Fibroblast of peridontal ligament (primary cell): ENCODE data around the gene METTL16.

Experiments used
- DNase-seq: peaks from one replicate; pipeline ENCODE4 v3.0.0-alpha.2; 2010; ENCODE audit errors: extremely low read depth

METTL16 gene

GRCh38 chr17:2395258-2396181 is 116.2 kb downstream of the METTL16 start:
- peak; percentile 42 for DNase-seq

GRCh38 chr17:2394775-2395201 is 116.9 kb downstream of the METTL16 start:
- DNase-seq: no peak

GRCh38 chr17:2393954-2394749 is 117.5 kb downstream of the METTL16 start:
- no peak for DNase-seq

- peak; percentile 67 for DNase-seq
Observed at GRCh38 chr17:2393174-2393953, 118.3 kb downstream of the METTL16 start.

- peak; percentile 87 for DNase-seq
Observed at GRCh38 chr17:2392252-2393173, 119.2 kb downstream of the METTL16 start.

- DNase-seq: no peak
Observed at GRCh38 chr17:2391597-2392251, 120.0 kb downstream of the METTL16 start.

DNA sequence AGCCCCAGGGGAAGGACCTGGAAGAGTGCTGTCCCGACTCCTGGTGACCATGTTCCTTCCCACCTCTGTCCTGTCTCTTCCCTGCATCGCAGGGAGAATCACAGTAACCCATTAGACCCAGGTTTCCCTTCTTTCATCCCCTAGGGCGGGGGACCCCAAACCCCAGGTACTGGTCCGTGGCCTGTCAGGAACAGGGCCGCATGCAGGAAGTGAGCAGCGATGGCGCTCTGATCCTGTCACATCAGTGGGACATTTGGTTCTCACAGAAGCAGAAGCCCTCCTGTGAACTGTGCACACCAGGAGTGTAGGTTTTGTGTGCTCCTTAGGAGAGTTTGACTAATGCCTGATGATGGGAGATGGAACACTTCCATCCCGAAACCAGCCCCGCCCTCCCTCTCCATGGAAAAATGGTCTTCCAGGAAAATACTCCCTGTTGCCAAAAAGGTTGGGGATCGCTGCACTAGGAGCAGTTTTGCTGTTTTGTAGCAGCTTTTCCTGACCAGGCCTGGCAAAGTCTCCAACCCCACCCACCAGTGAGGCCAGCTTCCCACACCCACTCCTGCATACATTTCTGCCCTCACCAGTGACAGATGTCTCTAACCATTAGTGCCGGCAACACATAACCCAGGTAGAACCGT is 121.4 kb downstream of the METTL16 start:
- peak; percentile 38 for DNase-seq

DNA sequence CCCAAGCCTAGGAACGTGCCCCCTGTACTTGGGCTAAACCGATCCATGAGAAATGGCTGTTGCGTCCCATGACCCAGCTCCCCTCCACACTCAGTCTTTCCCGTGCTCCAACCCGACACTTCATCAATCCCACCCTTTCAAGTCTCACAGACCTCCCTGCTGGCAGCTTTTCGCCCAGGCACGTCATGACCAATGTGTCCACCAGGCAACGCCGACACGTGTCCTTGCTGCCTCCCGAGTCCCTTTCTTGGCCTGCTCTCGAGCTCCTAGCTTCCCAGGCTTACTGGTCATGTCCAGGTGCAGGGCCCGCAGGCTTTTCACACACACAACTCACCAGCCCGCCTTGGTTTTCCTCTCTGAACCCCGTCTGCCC is 123.0 kb downstream of the METTL16 start:
- no peak for DNase-seq

DNA sequence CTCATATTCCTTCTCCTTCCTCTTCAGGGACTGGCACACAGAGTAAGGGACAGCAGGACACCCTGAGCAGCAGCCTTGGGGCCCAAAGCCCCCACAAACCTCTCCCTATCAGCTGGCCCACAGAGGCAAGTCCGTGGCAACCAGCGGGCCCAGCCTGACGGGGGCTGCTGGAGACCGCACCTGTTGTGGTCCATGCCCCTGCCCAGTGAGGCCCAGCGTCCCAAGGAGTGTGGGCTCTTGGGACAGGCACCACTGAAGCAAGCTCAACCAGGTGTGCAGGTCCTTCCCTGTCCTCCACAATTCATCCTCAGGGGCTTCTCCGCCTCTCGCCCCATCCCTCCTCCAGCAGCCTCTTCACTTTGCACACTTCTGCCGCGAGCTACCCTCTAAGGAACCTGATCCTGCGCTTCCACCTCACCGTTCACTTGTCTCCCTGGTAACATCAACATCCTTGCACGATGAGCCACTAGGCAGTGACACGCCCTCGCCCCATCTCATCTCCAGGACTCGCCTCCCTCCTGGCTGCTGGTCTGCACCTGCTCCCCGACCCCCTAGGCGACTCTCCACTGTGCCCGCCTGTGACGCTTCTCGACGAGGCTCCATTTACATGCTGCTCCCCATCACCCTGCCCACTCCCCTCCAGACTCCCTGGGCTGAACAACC is 123.5 kb downstream of the METTL16 start:
- no peak for DNase-seq

DNA sequence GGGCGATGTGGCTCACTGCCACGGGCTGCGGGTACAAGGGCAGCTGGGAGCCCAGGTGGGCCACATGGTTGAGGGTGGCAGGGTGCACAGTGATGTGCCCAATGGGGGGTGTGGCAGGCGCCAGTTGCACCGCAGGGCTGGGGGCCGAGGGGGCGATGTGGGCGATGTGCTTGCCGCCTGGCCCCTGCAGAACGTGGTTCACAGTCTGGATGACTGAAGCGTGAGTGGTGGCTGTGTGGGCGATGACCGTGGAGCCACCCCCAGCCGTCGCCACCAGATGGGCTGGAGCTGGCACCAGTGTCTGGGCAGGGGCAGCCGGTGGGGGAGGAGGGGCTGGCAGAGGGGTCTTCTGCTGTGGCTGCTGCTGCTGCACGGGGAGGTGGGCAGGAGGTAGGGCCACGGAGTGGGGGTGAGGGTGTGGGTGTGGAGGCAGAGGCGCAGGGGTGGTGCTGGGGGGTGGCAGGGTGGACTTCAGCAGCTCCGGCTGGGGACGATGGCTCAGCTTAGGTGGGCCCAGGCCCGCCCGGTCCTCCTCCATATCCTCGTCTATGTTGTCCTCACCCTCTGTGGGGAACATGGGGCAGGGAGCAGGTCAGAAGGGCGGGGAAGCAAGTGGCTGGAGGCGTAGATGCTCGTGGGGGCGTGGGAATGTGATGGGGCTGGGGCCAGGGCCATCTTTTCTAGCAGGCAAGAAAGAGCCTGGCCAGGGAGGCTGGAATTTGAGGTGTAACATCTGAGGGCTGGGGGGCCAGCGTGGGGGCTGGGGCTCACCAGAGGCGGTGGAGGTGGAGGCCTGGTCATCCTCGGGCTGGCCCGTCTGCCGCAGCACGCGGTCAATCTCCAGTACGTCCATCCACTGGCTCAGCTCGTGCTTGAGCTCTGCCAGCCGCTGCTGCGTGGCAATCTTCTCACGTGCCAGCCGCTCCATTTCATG is 124.3 kb downstream of the METTL16 start:
- DNase-seq: no peak

- no peak for DNase-seq
Observed at GRCh38 chr17:2386400-2387085, 125.1 kb downstream of the METTL16 start.

DNA sequence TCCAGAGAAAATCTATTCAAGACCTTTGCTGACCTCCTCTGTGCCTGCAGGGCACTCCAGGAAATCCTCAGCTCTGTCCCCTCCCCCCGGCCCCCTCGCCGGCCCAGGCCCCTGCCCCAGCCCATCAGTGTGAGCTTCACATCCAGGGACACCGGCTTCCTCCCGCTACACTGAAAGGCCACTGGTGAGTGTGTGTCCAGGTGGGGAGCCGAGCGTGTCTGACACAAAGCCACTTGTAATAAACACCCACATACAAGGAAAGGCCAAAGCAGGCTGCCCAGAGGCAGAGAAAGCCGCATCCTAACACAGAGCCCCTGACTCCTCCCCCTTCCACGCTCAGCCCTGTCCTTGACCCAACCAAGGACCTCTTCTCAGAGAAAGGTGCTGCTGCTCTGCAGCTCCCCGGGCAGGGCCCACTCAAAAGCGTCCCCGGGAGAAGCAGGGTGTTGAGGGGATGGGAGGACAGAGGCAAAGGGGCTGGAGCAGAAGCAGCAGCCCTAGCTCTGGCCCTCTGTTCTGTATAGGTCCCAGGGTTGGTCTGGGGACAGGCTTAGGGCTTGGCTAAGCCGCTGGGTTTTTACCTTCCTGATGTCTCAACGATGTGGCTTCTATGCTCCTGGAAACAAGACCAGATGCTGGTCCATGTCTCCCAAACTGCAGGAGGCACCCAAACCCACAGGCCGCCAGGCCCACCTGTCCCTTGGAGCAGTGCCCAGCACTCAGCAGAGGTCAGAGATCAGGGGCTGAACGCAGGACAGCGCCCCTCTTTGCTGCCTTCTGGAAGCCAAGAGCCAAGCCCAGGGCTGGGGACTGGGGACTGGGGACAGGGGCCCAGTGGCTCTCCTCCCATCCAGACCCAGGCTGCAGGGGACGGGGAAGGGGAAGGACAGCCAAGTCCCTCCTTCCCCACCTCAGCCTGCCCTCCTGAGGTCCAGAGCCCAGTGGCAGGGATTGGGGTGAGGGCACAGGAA is 126.2 kb downstream of the METTL16 start:
- DNase-seq: no peak

DNA sequence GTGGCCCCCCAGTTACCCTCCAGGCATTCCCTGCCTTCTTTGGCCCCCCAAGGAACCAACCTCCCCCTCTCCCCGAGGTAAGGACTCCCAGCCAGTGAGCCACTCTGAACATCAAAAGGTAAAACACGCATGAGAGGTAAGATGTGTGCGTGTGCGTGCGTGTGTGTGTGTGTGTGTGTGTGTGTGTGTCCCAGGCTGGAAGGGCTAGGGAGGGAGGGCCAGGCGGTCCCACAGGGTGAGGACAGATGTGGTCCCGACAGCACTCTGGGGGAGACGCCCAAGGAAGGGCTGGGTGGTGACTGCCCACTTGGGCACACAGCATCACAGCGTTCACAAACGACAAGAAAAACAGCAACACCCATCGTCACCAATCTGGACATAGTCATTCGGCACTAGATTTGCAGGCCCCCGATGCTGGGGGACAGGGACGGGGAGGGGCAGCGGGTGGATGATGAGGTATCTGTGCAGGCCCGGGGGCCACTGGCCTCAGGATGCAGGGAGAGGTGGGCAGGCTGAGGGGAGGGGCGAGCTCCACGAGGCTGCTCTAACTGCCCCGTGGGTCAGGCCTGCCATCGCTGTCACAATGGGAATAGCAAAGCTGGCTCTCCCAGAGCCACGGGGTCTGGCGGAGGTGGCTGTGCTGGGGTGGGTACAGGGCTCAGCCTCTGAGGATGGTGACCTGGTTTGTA is 127.1 kb downstream of the METTL16 start:
- no peak for DNase-seq

- DNase-seq: no peak
Observed at GRCh38 chr17:2383628-2384167, 128.0 kb downstream of the METTL16 start.

DNA sequence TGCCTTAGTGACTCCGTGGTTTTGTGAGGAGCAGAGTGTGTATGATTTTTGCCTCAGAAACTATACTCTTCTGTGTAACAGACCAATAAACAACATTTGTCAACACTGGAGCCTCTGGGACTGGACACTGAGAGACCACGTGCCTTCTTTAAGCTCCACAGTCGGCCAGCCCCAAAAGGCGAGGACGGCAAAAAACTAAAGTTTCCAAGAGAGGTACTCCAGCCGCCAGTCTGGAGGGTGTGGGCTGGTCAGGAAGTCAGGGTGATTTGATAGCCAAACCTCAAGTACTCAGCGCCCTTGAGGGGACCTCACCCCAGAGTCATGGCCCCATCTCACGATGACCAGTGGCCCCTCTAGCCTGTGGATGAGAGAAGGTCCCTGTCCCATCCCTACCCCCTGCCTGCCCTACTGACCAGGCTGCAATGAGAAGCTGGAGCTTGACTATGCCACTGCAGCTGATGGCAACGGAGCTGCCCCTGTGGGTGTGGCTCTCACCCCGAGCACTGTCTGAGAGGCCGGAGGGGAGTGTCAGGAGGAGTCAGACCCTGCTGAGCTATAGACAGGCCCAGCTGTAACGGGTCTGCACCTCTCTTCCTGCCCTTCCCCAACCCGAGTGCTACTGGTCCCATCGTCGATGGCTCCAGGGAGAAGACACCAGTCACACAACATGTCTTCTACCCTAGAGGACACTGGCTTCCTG is 130.6 kb downstream of the METTL16 start:
- no peak for DNase-seq
